Measurements from ENCODE around the gene ABCC1. TPM values are rescaled to one million over a fixed set of nuclear protein-coding genes. Genes with fewer than 3 reads are reported as not detected.

The ABCC1 gene
- total and polyA plus RNA-seq, 2 of the 4 experiments (the other 2 are of a cell fraction), result 39.4 to 66.0 TPM

DNA sequence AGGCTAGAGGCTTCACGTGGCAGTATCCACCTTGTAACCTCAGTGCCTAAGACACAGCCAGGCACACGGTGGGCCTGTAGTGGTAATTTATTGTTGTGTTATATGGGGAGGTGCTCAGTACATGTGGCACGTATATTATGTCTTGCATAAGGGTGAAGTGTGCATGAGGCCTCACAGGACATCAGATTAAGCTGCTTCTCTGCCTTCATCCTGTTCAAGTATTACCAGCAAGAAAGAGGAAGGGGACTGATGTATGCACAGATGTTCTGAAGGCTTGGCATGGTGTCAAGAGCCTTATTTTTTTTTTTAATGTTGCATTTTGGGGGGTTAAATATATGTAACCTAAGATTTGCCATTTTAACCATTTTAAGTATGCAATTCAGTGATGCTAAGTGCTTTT is 71.6 kb downstream of the ABCC1 start:
- H2AK9ac ChIP-seq (replicated peaks; ENCODE audit: low read depth, low read length, poor library complexity), result no peak overlapping the region
- peak overlapping the region; percentile 48 for H2BK5ac ChIP-seq (ENCODE audit: low read depth, low read length, poor library complexity, severe bottlenecking)
- peak overlapping the region; percentile 83 for H4K91ac ChIP-seq (ENCODE audit: insufficient read depth, low read depth, low read length)
- peaks cover 63% of the 10 kb centered on the region for H3K9me1 ChIP-seq (ENCODE audit: insufficient read depth, low read length)
- peak overlapping the region; percentile 47; the same call in 2 of the 3 replicates for H2BK15ac ChIP-seq (ENCODE audit: low read depth, low read length)
- no peak overlapping the region for H3K56ac ChIP-seq (ENCODE audit: extremely low read depth, insufficient read depth, low read length)
- peaks cover 45% of the 10 kb centered on the region for H3K4me1 ChIP-seq (ENCODE audit: control insufficient read depth, insufficient read depth, low read length)
- peak overlapping the region; percentile 95 for H3K4ac ChIP-seq (ENCODE audit: low read depth, low read length)
- H2AFZ ChIP-seq (replicated peaks; ENCODE audit: low read length, poor library complexity), result no peak overlapping the region
- dilution Hi-C loops (cut with HindIII; ENCODE audit: low sequenced_read_pairs, unreplicated experiment), result no loop called here
- no TSS peak for BruUV-seq (replicated peaks)
- ATAC-seq (ENCODE audit: low read depth) (no peak), DNase-seq (no peak)
- H4K8ac ChIP-seq (ENCODE audit: low read depth in 2 of 2, low read length in 2 of 2), result peak overlapping the region; percentile 54 to 91; a peak in 2 of 4 replicates
- H3K4me2 ChIP-seq (ENCODE audit: low read depth, low read length), result no peak overlapping the region
- TF ChIP-seq RAD21 (IDR thresholded peaks at IDR 0.05; ENCODE audit: low read length), result no peak
- no peak for TF ChIP-seq CHD1 (IDR thresholded peaks at IDR 0.05; ENCODE audit: low read depth, low read length)
- no peak for TF ChIP-seq CTCF (conservative IDR thresholded peaks at IDR 0.05; ENCODE audit: low read depth, low read length)
- TF ChIP-seq CEBPB (IDR thresholded peaks at IDR 0.05; ENCODE audit: low read depth, low read length), result no peak
- TF ChIP-seq MAFK (IDR thresholded peaks at IDR 0.05; ENCODE audit: low read depth, low read length), result no peak
- no peak for TF ChIP-seq RCOR1 (IDR thresholded peaks at IDR 0.05; ENCODE audit: insufficient replicate concordance, low read length)
- no peak for TF ChIP-seq SMC3 (IDR thresholded peaks at IDR 0.05; ENCODE audit: low read depth, low read length)
- no peak for TF ChIP-seq RFX5 (IDR thresholded peaks at IDR 0.05; ENCODE audit: low read depth, low read length)
- TF ChIP-seq NFE2L2 (IDR thresholded peaks at IDR 0.05; ENCODE audit: low read depth, low read length), result no peak
- TF ChIP-seq POLR2A (IDR thresholded peaks at IDR 0.05; ENCODE audit: low read depth, low read length), result no peak
- TF ChIP-seq BHLHE40 (IDR thresholded peaks at IDR 0.05; ENCODE audit: low read depth, low read length), result no peak
- TF ChIP-seq MAZ (IDR thresholded peaks at IDR 0.05; ENCODE audit: borderline replicate concordance, low read depth, low read length), result no peak
- TF ChIP-seq, protein P1, sequence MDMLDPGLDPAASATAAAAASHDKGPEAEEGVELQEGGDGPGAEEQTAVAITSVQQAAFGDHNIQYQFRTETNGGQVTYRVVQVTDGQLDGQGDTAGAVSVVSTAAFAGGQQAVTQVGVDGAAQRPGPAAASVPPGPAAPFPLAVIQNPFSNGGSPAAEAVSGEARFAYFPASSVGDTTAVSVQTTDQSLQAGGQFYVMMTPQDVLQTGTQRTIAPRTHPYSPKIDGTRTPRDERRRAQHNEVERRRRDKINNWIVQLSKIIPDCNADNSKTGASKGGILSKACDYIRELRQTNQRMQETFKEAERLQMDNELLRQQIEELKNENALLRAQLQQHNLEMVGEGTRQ (IDR thresholded peaks at IDR 0.05; ENCODE audit: low read depth, low read length), result no peak
- TF ChIP-seq, protein P2, sequence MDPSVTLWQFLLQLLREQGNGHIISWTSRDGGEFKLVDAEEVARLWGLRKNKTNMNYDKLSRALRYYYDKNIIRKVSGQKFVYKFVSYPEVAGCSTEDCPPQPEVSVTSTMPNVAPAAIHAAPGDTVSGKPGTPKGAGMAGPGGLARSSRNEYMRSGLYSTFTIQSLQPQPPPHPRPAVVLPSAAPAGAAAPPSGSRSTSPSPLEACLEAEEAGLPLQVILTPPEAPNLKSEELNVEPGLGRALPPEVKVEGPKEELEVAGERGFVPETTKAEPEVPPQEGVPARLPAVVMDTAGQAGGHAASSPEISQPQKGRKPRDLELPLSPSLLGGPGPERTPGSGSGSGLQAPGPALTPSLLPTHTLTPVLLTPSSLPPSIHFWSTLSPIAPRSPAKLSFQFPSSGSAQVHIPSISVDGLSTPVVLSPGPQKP (IDR thresholded peaks at IDR 0.05; ENCODE audit: borderline replicate concordance, low read depth, low read length), result no peak
- no peak overlapping the region for H3K9ac ChIP-seq (ENCODE audit: low read depth, low read length)
- no peaks in the 10 kb centered on the region for H3K9me3 ChIP-seq (ENCODE audit: control insufficient read depth, insufficient read depth, low read length)
- peak overlapping the region; percentile 50; the same call in 1 of the 2 replicates for H3K27ac ChIP-seq (ENCODE audit: insufficient read depth, low read length)
- peak overlapping the region; percentile 54 for H2BK120ac ChIP-seq (ENCODE audit: low read depth, low read length)
- WGBS, 2 experiments (ENCODE audit: extremely low coverage in 2 of 2, insufficient read length in 1 of 2), result 60% methylated on average over 1 of the region's 3 CpGs; no CpG with 5 or more reads in 1 of the 2 experiments
- 0 out of 2 replicates have a peak overlapping the region, but pooled peaks have one; percentile 23 for H3K23ac ChIP-seq (ENCODE audit: low read depth, low read length)
- H3K4me3 ChIP-seq (ENCODE audit: insufficient read depth, low read depth, low read length), result no peak overlapping the region
- H2AK5ac ChIP-seq (ENCODE audit: low read depth, low read length), result peak overlapping the region; percentile 91
- POLR2A ChIA-PET (ENCODE audit: unreplicated experiment), result no interaction called here
- peaks cover 59% of the 10 kb centered on the region for H3K36me3 ChIP-seq (ENCODE audit: control insufficient read depth, insufficient read depth, low read length)
- peaks cover 10% of the 10 kb centered on the region; the same call in 1 of the 2 replicates for H4K20me1 ChIP-seq (ENCODE audit: insufficient read depth, low read length)
- peak overlapping the region; percentile 53 for H3K14ac ChIP-seq (replicated peaks; ENCODE audit: low read depth, low read length)
- in situ Hi-C loops (cut with MboI; ENCODE audit: low sequenced_read_pairs), result loop anchor here (25.0 kb wide), 1 partner anchor 134 kb away; the partner anchor contains the start of gene CEP20
- peaks cover 54 to 93% of the 10 kb centered on the region in 2 experiments for H3K79me1 ChIP-seq (ENCODE audit: low read depth in 1 of 2, low read length in 2 of 2)
- peak overlapping the region; percentile 19; the same call in 1 of the 2 replicates for H4K5ac ChIP-seq (ENCODE audit: low read depth, low read length)
- CTCF ChIA-PET, result no interaction called here
- intact Hi-C loops (cut with micrococcal nuclease), result no loop called here
- H3K27me3 ChIP-seq (ENCODE audit: control insufficient read depth, insufficient read depth, low read length), result no peaks in the 10 kb centered on the region
- H3K18ac ChIP-seq (ENCODE audit: low read depth, low read length), result peak overlapping the region; percentile 42
- H2BK20ac ChIP-seq (ENCODE audit: low read depth, low read length), result peak overlapping the region; percentile 83

Measured in IMR-90 (cell line).